ENCODE measurements around the gene UBE2J2.

UBE2J2 gene

GRCh38 chr1:1206376-1206965, 67.2 kb downstream of the UBE2J2 start, which contains the start of gene TNFRSF18:
Gene TNFRSF18, minus strand, starts transcription at chr1:1206592. Its CDS starts 21 bp downstream, at chr1:1206571.
- H3K27ac ChIP-seq: peak within 1 kb of the TSS; percentile 65; the same call in 1 of the 2 replicates
- no peak for TF ChIP-seq CTCF (conservative IDR thresholded peaks at IDR 0.05)

GRCh38 chr1:1205769-1206375, 67.8 kb downstream of the UBE2J2 start:
- H3K27ac ChIP-seq: peak overlapping the region; percentile 65; the same call in 1 of the 2 replicates
- TF ChIP-seq CTCF (conservative IDR thresholded peaks at IDR 0.05): no peak

GRCh38 chr1:1204998-1205768, 68.5 kb downstream of the UBE2J2 start:
- no peak overlapping the region; the same call in 1 of the 2 replicates for H3K27ac ChIP-seq
- TF ChIP-seq CTCF (conservative IDR thresholded peaks at IDR 0.05): no peak

- TF ChIP-seq CTCF (conservative IDR thresholded peaks at IDR 0.05): no peak
- H3K27ac ChIP-seq: no peak overlapping the region
These were observed 69.2 kb downstream of the UBE2J2 start for GRCh38 chr1:1204425-1204920.
